B cell (primary cell): ENCODE results near the gene RIBC2. TPM values are rescaled to one million over a fixed set of nuclear protein-coding genes. Genes with fewer than 3 reads are reported as not detected.

Experiments
- ATAC-seq: fragments of 200-7000 bp; cut with Tn5 transposase; one replicate; pipeline ENCODE4 v1.10.0; 2021; ENCODE audit warnings: low read depth, mild to moderate bottlenecking, moderate number of reproducible peaks, moderate library complexity
- CTCF ChIA-PET: fragments of 350-600 bp; sonication (Branson Sonifier 250); formaldehyde crosslinking; loops from one replicate; lab custom pipeline; 2021; ENCODE audit warnings: antibody characterized with exemption, inconsistent platforms; lab: Charles Lee
- POLR2A ChIA-PET: fragments of 350-600 bp; sonication (Branson Sonifier 250); formaldehyde crosslinking; loops from one replicate; lab custom pipeline; 2021; ENCODE audit warnings: antibody characterized with exemption; lab: Charles Lee
- DNase-seq: peaks from one replicate; pipeline ENCODE4 v3.0.0; 2013
- H2AFZ ChIP-seq: 2 replicates; pipeline ENCODE4 v1.6.1; 2012; ENCODE audit warnings: mild to moderate bottlenecking, low read depth, low read length; ENCODE audit not compliant: insufficient read depth, poor library complexity, severe bottlenecking
- H3K27ac ChIP-seq, 2 donors: 1 replicate in 1 of 2; 2 replicates in 1 of 2; pipeline ENCODE4 v1.5.1; 2012 to 2013; ENCODE audit warnings: low read length in 2 of 2, mild to moderate bottlenecking in 2 of 2, moderate library complexity in 1 of 2
- H3K27me3 ChIP-seq, 4 experiments: fragments of 200-600 bp in 1 of 4; sonication (generic) in 1 of 4; replicated peaks in 1 of 4; 1 replicate in 2 of 4; 2 replicates in 2 of 4; pipeline versions ENCODE4 v1.6.1 to v1.7.0; 2013 to 2016; ENCODE audit warnings: low read length in 3 of 4, mild to moderate bottlenecking in 2 of 4, mixed read lengths in 1 of 4, moderate library complexity in 1 of 4; ENCODE audit not compliant: insufficient read depth in 4 of 4, control insufficient read depth in 3 of 4; ENCODE audit errors: control extremely low read depth in 1 of 4
- H3K36me3 ChIP-seq, 2 experiments: replicated peaks in 1 of 2; 1 replicate in 1 of 2; 2 replicates in 1 of 2; pipeline versions ENCODE4 v1.6.1 to v1.7.1; 2013; ENCODE audit warnings: low read length in 1 of 2; ENCODE audit not compliant: insufficient read depth in 2 of 2, control insufficient read depth in 1 of 2; ENCODE audit errors: control extremely low read depth in 1 of 2, extremely low read depth in 1 of 2
- H3K4me1 ChIP-seq, 2 donors: fragments of 200-600 bp in 1 of 2; sonication (generic) in 1 of 2; 1 replicate in 1 of 2; 2 replicates in 1 of 2; pipeline versions ENCODE4 v1.5.1 to v1.6.1; 2013 to 2017; ENCODE audit warnings: low read length in 2 of 2; ENCODE audit not compliant: control insufficient read depth in 2 of 2, insufficient read depth in 2 of 2
- H3K4me2 ChIP-seq: replicated peaks from 2 replicates; pipeline ENCODE3; 2012; ENCODE audit warnings: mild to moderate bottlenecking, low read depth, low read length; ENCODE audit not compliant: poor library complexity, severe bottlenecking
- H3K4me3 ChIP-seq, 5 experiments: fragments of 200-600 bp in 1 of 5; sonication (generic) in 1 of 5; 1 replicate in 3 of 5; 2 replicates in 2 of 5; pipeline versions ENCODE4 v1.5.1 to v1.7.0; 2011 to 2016; ENCODE audit warnings: low read length in 4 of 5, mild to moderate bottlenecking in 4 of 5, low read depth in 2 of 5, control low read depth in 1 of 5, moderate library complexity in 1 of 5; ENCODE audit not compliant: insufficient read depth in 1 of 5; ENCODE audit errors: control extremely low read depth in 1 of 5, extremely low read depth in 1 of 5
- H3K79me2 ChIP-seq: fragments of 200-600 bp; sonication (generic); one replicate; pipeline ENCODE4 v1.6.0; 2016; ENCODE audit warnings: low read length; ENCODE audit not compliant: control insufficient read depth, insufficient read depth
- H3K9ac ChIP-seq: fragments of 200-600 bp; sonication (generic); 2 replicates; pipeline ENCODE4 v1.6.1; 2017; ENCODE audit warnings: mild to moderate bottlenecking, low read length, moderate library complexity
- H3K9me3 ChIP-seq, 3 donors: one replicate each; pipeline versions ENCODE4 v1.6.1 to v1.7.1; 2013; ENCODE audit warnings: low read length in 2 of 3; ENCODE audit not compliant: control insufficient read depth in 2 of 3, insufficient read depth in 1 of 3; ENCODE audit errors: control extremely low read depth in 1 of 3
- H4K20me1 ChIP-seq: 2 replicates; pipeline ENCODE4 v1.6.0; 2012; ENCODE audit warnings: mild to moderate bottlenecking, low read length; ENCODE audit not compliant: insufficient read depth, control insufficient read depth, poor library complexity, severe bottlenecking
- H3K27ac Mint-ChIP-seq: one replicate; pipeline ENCODE4 v1.8.0; 2021; ENCODE audit warnings: mixed read lengths
- H3K27me3 Mint-ChIP-seq: one replicate; pipeline ENCODE4 v1.8.0; 2021; ENCODE audit warnings: mixed read lengths
- H3K4me1 Mint-ChIP-seq: one replicate; pipeline ENCODE4 v1.8.0; 2021; ENCODE audit warnings: mixed read lengths
- H3K4me3 Mint-ChIP-seq: one replicate; pipeline ENCODE4 v1.8.0; 2021; ENCODE audit warnings: mixed read lengths
- H3K9me3 Mint-ChIP-seq: one replicate; pipeline ENCODE4 v1.8.0; 2022; ENCODE audit warnings: mixed read lengths; ENCODE audit not compliant: insufficient read depth
- CTCF ChIP-seq: fragments of 200-600 bp; IDR thresholded peaks from one replicate; pipeline ENCODE4 v1.8.0; 2022; ENCODE audit warnings: antibody characterized with exemption, mild to moderate bottlenecking
- EZH2 ChIP-seq: IDR thresholded peaks from 2 replicates; pipeline ENCODE4 v1.6.1; 2012; ENCODE audit warnings: borderline replicate concordance, low read depth, mild to moderate bottlenecking, moderate library complexity, low read length; ENCODE audit not compliant: insufficient read depth, poor library complexity, severe bottlenecking
- WGBS: methylation state at CpG from one replicate; pipeline ENCODE4 v1.1.5; 2013; ENCODE audit warnings: missing lambda C conversion rate; ENCODE audit not compliant: insufficient coverage; 5-methylcytosine and 5-hydroxymethylcytosine counted together
- intact Hi-C: fragments of 100-400 bp; cut with micrococcal nuclease; formaldehyde crosslinking; loops from one replicate; pipeline ENCODE4 v1.10.0; 2022
- polyA plus RNA-seq: library from polyadenylated mRNA; depleted of rRNA; stranded (reverse); fragments of >200 nt; gene quantifications from 2 replicates; pipeline ENCODE4 v1.2.3, GENCODE V29; 2012
- total RNA-seq, 2 donors: library from RNA; stranded (reverse); fragments of 120-200 nt in 1 of 2; gene quantifications; 1 replicate in 1 of 2; 2 replicates in 1 of 2; pipeline versions ENCODE4 v1.2.3 to v1.2.4, GENCODE V29; 2013 to 2022

Gene RIBC2
- total and polyA plus RNA-seq, 2 donors (not counting 1 experiment from before 2014, with no cell fraction given): not detected

GRCh38 chr22:45455212-45455611 lies 41.7 kb downstream of the RIBC2 start:
- H3K36me3 ChIP-seq: no peaks in the 10 kb centered on the region
- no peaks in the 10 kb centered on the region for H3K9me3 ChIP-seq
- WGBS: 95% methylated on average over 14 of the region's 14 CpGs
- no peak overlapping the region for H3K4me3 ChIP-seq
- CTCF ChIA-PET: interaction anchor here (1.2 kb wide), 1 partner anchor 21 kb away, joined by 3 read pairs; no protein-coding TSS in a partner anchor
- H3K4me1 ChIP-seq: no peaks in the 10 kb centered on the region
- Mint-ChIP-seq H3K9me3 (no peaks in the 10 kb centered on the region), H3K27me3 (peaks cover 17% of the 10 kb centered on the region), H3K4me1 (no peaks in the 10 kb centered on the region), H3K27ac (no peak overlapping the region), H3K4me3 (no peak overlapping the region)
- POLR2A ChIA-PET: no interaction called here
- DNase-seq: no peak
- H3K79me2 ChIP-seq: no peaks in the 10 kb centered on the region
- intact Hi-C loops: no loop called here
- ATAC-seq: no peak
- H2AFZ ChIP-seq: no peak overlapping the region
- no peak for TF ChIP-seq EZH2
- no peak for TF ChIP-seq CTCF
- no peak overlapping the region for H3K4me2 ChIP-seq
- no peaks in the 10 kb centered on the region for H4K20me1 ChIP-seq
- no peak overlapping the region for H3K9ac ChIP-seq
- H3K27me3 ChIP-seq: peaks cover 0 to 2% (median under 1%) of the 10 kb centered on the region in 4 experiments
- no peak overlapping the region for H3K27ac ChIP-seq

- H3K9me3 ChIP-seq: no peaks in the 10 kb centered on the region
- H3K4me1 Mint-ChIP-seq: no peaks in the 10 kb centered on the region
- no peak for DNase-seq
- TF ChIP-seq CTCF (no peak), EZH2 (no peak)
- no peak overlapping the region for H3K4me3 ChIP-seq
- no peaks in the 10 kb centered on the region for H3K4me1 ChIP-seq
- no peak for ATAC-seq
- peaks cover 17% of the 10 kb centered on the region for H3K27me3 Mint-ChIP-seq
- CTCF ChIA-PET: interaction anchor here (1.2 kb wide), 1 partner anchor 21 kb away, joined by 3 read pairs; no protein-coding TSS in a partner anchor
- H3K27ac Mint-ChIP-seq: no peak overlapping the region
- H3K9me3 Mint-ChIP-seq: no peaks in the 10 kb centered on the region
- POLR2A ChIA-PET: no interaction called here
- intact Hi-C loops: no loop called here
- no peak overlapping the region for H3K4me3 Mint-ChIP-seq
- no peak overlapping the region for H3K4me2 ChIP-seq
- peaks cover 0 to 2% (median 0%) of the 10 kb centered on the region in 4 experiments for H3K27me3 ChIP-seq
- no peaks in the 10 kb centered on the region for H3K36me3 ChIP-seq
- no CpG with 5 or more reads among the region's 4 CpGs for WGBS
- H3K27ac ChIP-seq: no peak overlapping the region
- no peak overlapping the region for H2AFZ ChIP-seq
- no peaks in the 10 kb centered on the region for H3K79me2 ChIP-seq
- no peaks in the 10 kb centered on the region for H4K20me1 ChIP-seq
- H3K9ac ChIP-seq: no peak overlapping the region
These were observed 42.1 kb downstream of the RIBC2 start for GRCh38 chr22:45455621-45456020.
